SK-N-SH (cell line): Measurements from ENCODE around the gene MAD1L1. TPM values are rescaled to one million over a fixed set of nuclear protein-coding genes. Genes with fewer than 3 reads are reported as not detected.

ENCODE experiments used
- CTCF ChIA-PET: fragments of 300-600, 350-600 bp; formaldehyde crosslinking; extraction: SDS; loops from one replicate; lab custom pipeline; 2021; lab: Yijun Ruan, JAX
- POLR2A ChIA-PET: fragments of 350-600 bp; sonication (Branson Sonifier 250); formaldehyde crosslinking; extraction: SDS; loops from one replicate; lab custom pipeline; 2020; ENCODE audit warnings: antibody characterized with exemption, inconsistent platforms; lab: Yijun Ruan, JAX
- DNase-seq: peaks from one replicate; pipeline ENCODE4 v3.0.0; 2012
- H2AFZ ChIP-seq: fragments of 200-600 bp; sonication (generic); 2 replicates; pipeline ENCODE4 v1.8.1; 2016; ENCODE audit warnings: antibody characterized with exemption, mild to moderate bottlenecking, low read depth
- H3F3A ChIP-seq: fragments of 200-600 bp; sonication (generic); replicated peaks from 2 replicates; pipeline ENCODE3; 2016; ENCODE audit warnings: antibody characterized with exemption, mild to moderate bottlenecking; ENCODE audit not compliant: insufficient read depth
- H3K27ac ChIP-seq, 2 experiments: fragments of 200-500 bp in 1 of 2; fragments of 200-600 bp in 1 of 2; sonication (Bioruptor generic) in 1 of 2; sonication (generic), shearing (Covaris generic) in 1 of 2; 2 replicates each; pipeline versions ENCODE4 v1.5.1 to v1.6.1; 2014 to 2016; ENCODE audit warnings: low read depth in 2 of 2, inconsistent platforms in 1 of 2, low read length in 1 of 2, mild to moderate bottlenecking in 1 of 2, mixed read lengths in 1 of 2
- H3K27me3 ChIP-seq: fragments of 200-600 bp; sonication (generic), shearing (Covaris generic); 2 replicates; pipeline ENCODE4 v1.6.1; 2016; ENCODE audit warnings: mixed run types; ENCODE audit not compliant: insufficient read depth
- H3K36me3 ChIP-seq, 2 experiments: fragments of 200-500 bp in 1 of 2; fragments of 200-600 bp in 1 of 2; sonication (Bioruptor generic) in 1 of 2; sonication (generic) in 1 of 2; replicated peaks in 1 of 2; 2 replicates each; pipeline versions ENCODE3 to v1.5.1; 2014 to 2016; ENCODE audit warnings: low read length in 1 of 2, mild to moderate bottlenecking in 1 of 2; ENCODE audit not compliant: insufficient read depth in 2 of 2, control insufficient read depth in 1 of 2
- H3K4me1 ChIP-seq, 2 experiments: fragments of 200-500 bp in 1 of 2; fragments of 200-600 bp in 1 of 2; sonication (Bioruptor generic) in 1 of 2; sonication (generic), shearing (Covaris generic) in 1 of 2; 2 replicates each; pipeline versions ENCODE4 v1.5.1 to v1.6.1; 2014 to 2016; ENCODE audit warnings: low read depth in 1 of 2, low read length in 1 of 2, mixed run types in 1 of 2; ENCODE audit not compliant: insufficient read depth in 2 of 2, control insufficient read depth in 1 of 2
- H3K4me2 ChIP-seq: fragments of 200-600 bp; sonication (generic), shearing (Covaris generic); 2 replicates; pipeline ENCODE4 v1.6.1; 2017; ENCODE audit warnings: mixed run types
- H3K4me3 ChIP-seq, 2 experiments: fragments of 200-500 bp in 1 of 2; fragments of 200-600 bp in 1 of 2; sonication (Bioruptor generic) in 1 of 2; sonication (generic), shearing (Covaris generic) in 1 of 2; 2 replicates each; pipeline versions ENCODE4 v1.5.1 to v1.8.1; 2014 to 2016; ENCODE audit warnings: low read depth in 2 of 2, inconsistent platforms in 1 of 2, low read length in 1 of 2, mild to moderate bottlenecking in 1 of 2, mixed read lengths in 1 of 2, moderate library complexity in 1 of 2
- H3K79me2 ChIP-seq: fragments of 200-600 bp; sonication (generic); 2 replicates; pipeline ENCODE4 v1.8.1; 2017; ENCODE audit warnings: mild to moderate bottlenecking; ENCODE audit not compliant: insufficient read depth
- H3K9ac ChIP-seq: fragments of 200-600 bp; sonication (generic); 2 replicates; pipeline ENCODE4 v1.6.1; 2017; ENCODE audit warnings: mixed run types
- H3K9me2 ChIP-seq: fragments of 200-600 bp; sonication (generic); 2 replicates; pipeline ENCODE4 v1.6.1; 2017; ENCODE audit warnings: mixed run types
- H3K9me3 ChIP-seq: fragments of 200-600 bp; sonication (generic); 2 replicates; pipeline ENCODE4 v1.6.1; 2017; ENCODE audit warnings: mixed run types, mild to moderate bottlenecking, moderate library complexity
- H4K20me1 ChIP-seq: fragments of 200-600 bp; sonication (generic); 2 replicates; pipeline ENCODE4 v1.6.1; 2017; ENCODE audit warnings: mild to moderate bottlenecking, mixed run types; ENCODE audit not compliant: insufficient read depth
- CHD2 ChIP-seq: fragments of 150-350 bp; IDR thresholded peaks from 2 replicates; pipeline ENCODE4 v1.6.1; 2018; ENCODE audit warnings: low read length; ENCODE audit not compliant: partially characterized antibody
- CTCF ChIP-seq: fragments of 200-600 bp; sonication (generic); IDR thresholded peaks from 2 replicates; pipeline ENCODE4 v1.6.1; 2017; ENCODE audit warnings: antibody characterized with exemption, mild to moderate bottlenecking, moderate library complexity
- EP300 ChIP-seq, 2 experiments: IDR thresholded peaks; 2 replicates each; pipeline versions ENCODE4 v1.4.0 to v1.6.1; 2012; ENCODE audit warnings: borderline replicate concordance in 1 of 2, low read depth in 1 of 2, low read length in 1 of 2
- EZH2phosphoT487 ChIP-seq: fragments of 200-600 bp; sonication (generic); IDR thresholded peaks from 2 replicates; pipeline ENCODE4 v1.6.1; 2017; ENCODE audit warnings: low read depth, mixed run types, mild to moderate bottlenecking, antibody characterized with exemption, moderate library complexity, borderline replicate concordance
- FOXJ3 ChIP-seq: sonication (generic); formaldehyde crosslinking; IDR thresholded peaks from 2 replicates; pipeline ENCODE4 v1.5.1; 2020; ENCODE audit warnings: mild to moderate bottlenecking, missing genetic modification reagents
- FOXM1 ChIP-seq: IDR thresholded peaks from 2 replicates; pipeline ENCODE4 v1.4.0; 2012; ENCODE audit warnings: low read depth, mild to moderate bottlenecking
- JUND ChIP-seq: IDR thresholded peaks from 2 replicates; pipeline ENCODE4 v1.4.0; 2012
- PBX3 ChIP-seq: IDR thresholded peaks from 2 replicates; pipeline ENCODE4; 2012
- RAD21 ChIP-seq: IDR thresholded peaks from 2 replicates; pipeline ENCODE4 v1.6.1; 2012; ENCODE audit warnings: mild to moderate bottlenecking, low read length
- RCOR1 ChIP-seq: fragments of 150-350 bp; IDR thresholded peaks from 2 replicates; pipeline ENCODE4 v1.6.1; 2017; ENCODE audit warnings: antibody characterized with exemption, low read length
- RFX5 ChIP-seq: IDR thresholded peaks from 2 replicates; pipeline ENCODE4 v1.6.1; 2012; ENCODE audit warnings: mild to moderate bottlenecking, improper control_type of control experiment, low read length
- RXRA ChIP-seq: IDR thresholded peaks from 2 replicates; pipeline ENCODE4 v1.4.0; 2012; ENCODE audit warnings: low read depth, mild to moderate bottlenecking, borderline replicate concordance
- SMC3 ChIP-seq: IDR thresholded peaks from 2 replicates; pipeline ENCODE4 v1.6.1; 2012; ENCODE audit warnings: low read depth, low read length, improper control_type of control experiment
- TAF1 ChIP-seq: IDR thresholded peaks from 2 replicates; pipeline ENCODE4 v1.6.1; 2012; ENCODE audit warnings: low read depth, mild to moderate bottlenecking, low read length, moderate library complexity, borderline replicate concordance
- TCF12 ChIP-seq: IDR thresholded peaks from 2 replicates; pipeline ENCODE4 v1.4.0; 2012
- USF1 ChIP-seq: IDR thresholded peaks from 2 replicates; pipeline ENCODE4 v1.4.0; 2012; ENCODE audit warnings: low read depth, borderline replicate concordance
- USF2 ChIP-seq: fragments of 150-350 bp; IDR thresholded peaks from 2 replicates; pipeline ENCODE4 v1.6.1; 2017; ENCODE audit warnings: antibody characterized with exemption, low read length, low read depth, borderline replicate concordance
- YY1 ChIP-seq: IDR thresholded peaks from 2 replicates; pipeline ENCODE4 v1.4.0; 2012; ENCODE audit warnings: low read depth, mild to moderate bottlenecking
- WGBS: methylation state at CpG from one replicate; pipeline ENCODE4 v1.1.6; 2017; ENCODE audit warnings: low lambda C conversion rate; 5-methylcytosine and 5-hydroxymethylcytosine counted together
- polyA plus RNA-seq, 3 experiments: library from polyadenylated mRNA; depleted of rRNA; stranded (reverse); fragments of >200 nt; gene quantifications; 2 replicates each; pipeline ENCODE4 v1.2.3, GENCODE V29; 2012

MAD1L1 gene
- polyA plus RNA-seq, 1 of the 3 experiments (the other 2 are of a cell fraction): 46.2 TPM

GRCh38 chr7:2123360-2123759, 109.4 kb downstream of the MAD1L1 start:
- Histone ChIP-seq H3F3A (no peaks in the 10 kb centered on the region), H3K36me3 (peaks cover 4 to 11% of the 10 kb centered on the region in 2 experiments), H3K4me2 (no peak overlapping the region), H3K9ac (no peak overlapping the region), H3K9me2 (no peaks in the 10 kb centered on the region), H3K27ac (no peak overlapping the region)
- WGBS: 94% methylated on average over 25 of the region's 25 CpGs
- CTCF ChIA-PET: interaction anchor here (1.1 to 1.2 kb wide), 4 partner anchors 10 to 24 kb away, joined by 3 to 5 read pairs (median 4); no protein-coding TSS in a partner anchor
- TF ChIP-seq RXRA: no peak
- TF ChIP-seq YY1: no peak
- TF ChIP-seq TCF12: no peak
- no peak for TF ChIP-seq SMC3
- TF ChIP-seq, all 33 proteins: peak for 0
- POLR2A ChIA-PET: no interaction called here
- Histone ChIP-seq H3K27me3 (no peaks in the 10 kb centered on the region), H3K79me2 (no peaks in the 10 kb centered on the region), H3K4me3 (no peak overlapping the region), H4K20me1 (no peaks in the 10 kb centered on the region), H3K9me3 (no peaks in the 10 kb centered on the region), H3K4me1 (peaks cover 0 to 64% of the 10 kb centered on the region in 2 experiments; a peak in 1 of 4 replicates), H2AFZ (no peak overlapping the region)
- DNase-seq: no peak

GRCh38 chr7:2122651-2123050, 110.1 kb downstream of the MAD1L1 start:
- H3K4me1 ChIP-seq: peaks cover 0 to 71% of the 10 kb centered on the region in 2 experiments; a peak in 1 of 4 replicates

More at GRCh38 chr7:2122651-2123050, 110.1 kb downstream of the MAD1L1 start:
- no peak overlapping the region for H3K9ac ChIP-seq
- no peaks in the 10 kb centered on the region for H3K9me3 ChIP-seq
- H3K36me3 ChIP-seq: peaks cover 4 to 11% of the 10 kb centered on the region in 2 experiments
- no peaks in the 10 kb centered on the region for H3F3A ChIP-seq
- H3K4me2 ChIP-seq: no peak overlapping the region
- no peaks in the 10 kb centered on the region for H4K20me1 ChIP-seq
- no peaks in the 10 kb centered on the region for H3K9me2 ChIP-seq
- WGBS: 99% methylated on average over 15 of the region's 16 CpGs
- H3K79me2 ChIP-seq: no peaks in the 10 kb centered on the region
- H3K27me3 ChIP-seq: no peaks in the 10 kb centered on the region
- DNase-seq: no peak
- no peak overlapping the region for H2AFZ ChIP-seq
- H3K4me3 ChIP-seq: no peak overlapping the region
- POLR2A ChIA-PET: interaction anchor here (0.6 kb wide), 1 partner anchor 317 kb away, joined by 3 read pairs; no protein-coding TSS in a partner anchor
- H3K27ac ChIP-seq: no peak overlapping the region
- CTCF ChIA-PET: interaction anchor here (0.9 to 1.1 kb wide), 3 partner anchors 9 to 41 kb away, joined by 3 to 5 read pairs (median 3); no protein-coding TSS in a partner anchor
- TF ChIP-seq CTCF (no peak), TAF1 (no peak), SMC3 (no peak), PBX3 (no peak), USF1 (no peak), FOXM1 (no peak), USF2 (no peak), RCOR1 (no peak), RFX5 (no peak), RAD21 (no peak), JUND (no peak), FOXJ3 (CRISPR knock-in tag) (no peak), RXRA (no peak), EP300 (IDR thresholded peaks at IDR 0.05; ENCODE audit: borderline replicate concordance in 1 of 2, low read depth in 1 of 2, low read length in 1 of 2) (no peak), CHD2 (no peak), EZH2phosphoT487 (no peak), TCF12 (no peak), YY1 (no peak)
